GM13976 (cell line): ENCODE measurements around the gene PTPRE.

ENCODE experiments used
- DNase-seq: peaks from one replicate; pipeline ENCODE4 v3.0.0; 2012; ENCODE audit warnings: low spot score
- CTCF ChIP-seq: IDR thresholded peaks from 2 replicates; pipeline ENCODE4 v1.5.1; 2012; ENCODE audit warnings: borderline replicate concordance, mild to moderate bottlenecking; ENCODE audit not compliant: insufficient read depth; ENCODE audit errors: extremely low read depth, missing control alignments, control extremely low read depth
- in situ Hi-C: fragments of 300-500 bp; cut with MboI; formaldehyde crosslinking; loops from one replicate; pipeline ENCODE4 v1.12.0; 2022; ENCODE audit warnings: low sequenced_read_pairs, mixed read lengths, inconsistent platforms; ENCODE audit not compliant: unreplicated experiment

The PTPRE gene

GRCh38 chr10:127897177-127897576 lies 9.7 kb upstream of the PTPRE start:
- no peak for DNase-seq
- TF ChIP-seq CTCF, result no peak
- in situ Hi-C loops, result no loop called here

DNA sequence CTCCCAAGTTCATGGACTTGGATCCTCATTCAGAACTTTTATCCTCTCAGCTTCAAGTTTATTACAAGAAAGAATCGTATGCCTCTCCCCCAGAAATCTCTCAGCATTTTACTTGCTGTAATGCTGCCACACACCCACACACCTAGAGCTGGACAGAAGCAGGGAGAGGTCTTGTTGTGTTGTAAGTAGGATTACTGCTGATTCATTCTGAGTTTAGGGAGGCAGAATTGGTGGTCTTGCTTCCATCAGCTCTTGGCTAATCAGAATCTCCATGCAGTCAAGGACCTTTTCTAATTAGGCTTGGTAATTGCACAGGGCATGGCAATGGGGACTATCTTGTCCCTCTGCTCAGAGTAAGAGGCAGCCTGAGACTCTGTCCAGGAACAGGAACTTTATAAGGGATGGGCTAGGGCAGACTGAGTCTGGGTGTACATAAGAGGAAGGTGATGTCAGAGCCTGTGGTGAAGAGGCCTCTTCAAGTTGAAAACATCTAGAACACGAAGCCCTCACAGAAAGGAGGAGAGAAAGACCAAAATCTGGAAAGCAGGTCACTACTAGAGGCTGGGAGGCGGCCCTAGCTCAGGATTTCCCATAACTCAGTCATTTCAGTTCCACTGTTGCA lies 7.0 kb upstream of the PTPRE start:
- no peak for TF ChIP-seq CTCF
- no peak for DNase-seq
- in situ Hi-C loops, result no loop called here

DNA sequence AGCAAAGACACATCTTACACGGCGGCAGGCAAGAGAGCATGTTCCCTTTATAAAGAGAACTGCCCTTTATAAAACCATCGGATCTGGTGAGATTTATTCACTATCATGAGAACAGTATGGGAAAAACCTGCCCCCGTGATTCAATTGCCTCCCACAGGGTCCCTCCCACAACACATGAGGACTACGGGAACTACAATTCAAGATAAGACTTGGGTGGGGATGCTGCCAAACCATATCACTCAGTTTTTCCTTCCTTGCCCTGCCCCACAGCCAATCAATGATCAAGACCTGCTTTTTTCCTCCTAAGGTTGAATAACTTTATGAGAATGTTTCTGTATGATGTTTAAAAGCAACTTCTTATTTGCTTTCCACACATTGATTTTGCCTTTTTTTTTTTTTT lies 3.1 kb upstream of the PTPRE start:
- in situ Hi-C loops, result no loop called here
- TF ChIP-seq CTCF, result no peak

GRCh38 chr10:127904311-127905000 lies 2.4 kb upstream of the PTPRE start:
- in situ Hi-C loops, result no loop called here
- no peak for DNase-seq
- TF ChIP-seq CTCF, result no peak

More for the DNA sequence above, 3.1 kb upstream of the PTPRE start:
- no peak for DNase-seq

DNA sequence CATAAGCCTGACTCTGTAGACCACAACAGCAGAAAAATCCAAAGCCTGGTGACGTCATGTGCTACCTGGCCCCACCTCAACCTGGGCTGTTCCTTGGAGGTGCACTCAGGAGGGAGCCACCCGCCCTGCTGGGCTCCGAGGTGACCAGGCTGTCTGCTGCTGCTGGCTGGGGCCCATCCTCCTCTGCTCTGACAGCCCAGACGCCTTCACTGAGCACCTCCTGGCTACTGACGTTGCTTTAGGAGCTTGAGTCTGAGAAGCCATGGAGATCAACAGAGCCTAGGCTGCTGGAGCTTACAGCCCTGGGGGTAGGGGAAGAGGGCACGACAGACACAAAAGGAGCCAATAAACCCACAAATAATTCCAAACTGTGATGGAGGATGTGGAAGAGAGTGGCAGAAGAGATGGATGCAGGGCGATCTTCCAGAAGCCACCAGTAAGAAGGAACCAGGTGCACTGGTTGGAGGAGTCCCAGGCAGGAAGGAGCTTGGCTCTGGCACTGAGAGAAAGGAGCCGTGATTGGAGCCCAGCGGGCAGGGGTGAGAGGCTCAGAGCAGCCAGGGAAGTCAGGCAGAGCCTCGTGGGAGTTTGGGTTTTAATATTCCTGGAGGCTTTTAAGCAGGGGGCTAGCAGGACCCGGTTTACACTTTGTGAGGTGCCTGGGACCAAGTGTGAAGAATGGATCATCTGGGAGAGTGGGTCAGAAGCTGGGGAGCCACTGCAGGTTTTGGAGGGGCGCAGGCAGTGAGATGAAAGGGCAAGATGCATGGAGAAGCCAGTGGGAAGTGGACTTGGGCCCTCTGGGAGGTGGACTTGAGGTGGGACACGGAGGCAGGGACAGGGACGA lies 1.7 kb upstream of the PTPRE start:
- in situ Hi-C loops, result no loop called here
- TF ChIP-seq CTCF, result no peak
- DNase-seq, result no peak

DNA sequence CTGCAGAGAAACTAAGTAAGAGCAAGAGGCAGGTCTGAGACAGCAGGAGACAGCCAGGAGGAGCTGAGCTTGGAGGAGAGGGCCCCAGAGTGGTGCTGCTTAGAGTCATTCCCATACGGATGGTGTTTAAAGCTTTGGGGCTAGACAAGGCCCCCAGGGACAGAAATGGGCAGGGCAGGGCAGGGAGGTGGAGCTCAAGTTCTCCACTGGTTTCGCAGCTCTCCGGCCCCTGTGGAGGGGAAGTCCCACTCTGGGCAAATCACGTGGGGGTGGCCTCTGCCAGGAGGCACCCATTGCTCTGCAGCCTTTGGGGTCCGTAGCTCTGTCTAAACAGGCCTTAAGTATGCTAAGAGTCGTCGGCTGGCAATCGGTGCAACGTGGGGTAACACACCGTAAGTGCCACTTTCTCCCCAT lies 1.0 kb upstream of the PTPRE start:
- TF ChIP-seq CTCF, result no peak
- in situ Hi-C loops, result no loop called here
- no peak for DNase-seq
